GM19099 (cell line): ENCODE data around the gene USP43.

ENCODE experiments used
- POLR2A ChIP-seq: IDR thresholded peaks from 3 replicates; pipeline ENCODE4 v1.6.1; 2011; ENCODE audit warnings: low read depth; ENCODE audit not compliant: insufficient read length; ENCODE audit errors: extremely low read depth

Gene USP43, protein sequence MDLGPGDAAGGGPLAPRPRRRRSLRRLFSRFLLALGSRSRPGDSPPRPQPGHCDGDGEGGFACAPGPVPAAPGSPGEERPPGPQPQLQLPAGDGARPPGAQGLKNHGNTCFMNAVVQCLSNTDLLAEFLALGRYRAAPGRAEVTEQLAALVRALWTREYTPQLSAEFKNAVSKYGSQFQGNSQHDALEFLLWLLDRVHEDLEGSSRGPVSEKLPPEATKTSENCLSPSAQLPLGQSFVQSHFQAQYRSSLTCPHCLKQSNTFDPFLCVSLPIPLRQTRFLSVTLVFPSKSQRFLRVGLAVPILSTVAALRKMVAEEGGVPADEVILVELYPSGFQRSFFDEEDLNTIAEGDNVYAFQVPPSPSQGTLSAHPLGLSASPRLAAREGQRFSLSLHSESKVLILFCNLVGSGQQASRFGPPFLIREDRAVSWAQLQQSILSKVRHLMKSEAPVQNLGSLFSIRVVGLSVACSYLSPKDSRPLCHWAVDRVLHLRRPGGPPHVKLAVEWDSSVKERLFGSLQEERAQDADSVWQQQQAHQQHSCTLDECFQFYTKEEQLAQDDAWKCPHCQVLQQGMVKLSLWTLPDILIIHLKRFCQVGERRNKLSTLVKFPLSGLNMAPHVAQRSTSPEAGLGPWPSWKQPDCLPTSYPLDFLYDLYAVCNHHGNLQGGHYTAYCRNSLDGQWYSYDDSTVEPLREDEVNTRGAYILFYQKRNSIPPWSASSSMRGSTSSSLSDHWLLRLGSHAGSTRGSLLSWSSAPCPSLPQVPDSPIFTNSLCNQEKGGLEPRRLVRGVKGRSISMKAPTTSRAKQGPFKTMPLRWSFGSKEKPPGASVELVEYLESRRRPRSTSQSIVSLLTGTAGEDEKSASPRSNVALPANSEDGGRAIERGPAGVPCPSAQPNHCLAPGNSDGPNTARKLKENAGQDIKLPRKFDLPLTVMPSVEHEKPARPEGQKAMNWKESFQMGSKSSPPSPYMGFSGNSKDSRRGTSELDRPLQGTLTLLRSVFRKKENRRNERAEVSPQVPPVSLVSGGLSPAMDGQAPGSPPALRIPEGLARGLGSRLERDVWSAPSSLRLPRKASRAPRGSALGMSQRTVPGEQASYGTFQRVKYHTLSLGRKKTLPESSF

DNA sequence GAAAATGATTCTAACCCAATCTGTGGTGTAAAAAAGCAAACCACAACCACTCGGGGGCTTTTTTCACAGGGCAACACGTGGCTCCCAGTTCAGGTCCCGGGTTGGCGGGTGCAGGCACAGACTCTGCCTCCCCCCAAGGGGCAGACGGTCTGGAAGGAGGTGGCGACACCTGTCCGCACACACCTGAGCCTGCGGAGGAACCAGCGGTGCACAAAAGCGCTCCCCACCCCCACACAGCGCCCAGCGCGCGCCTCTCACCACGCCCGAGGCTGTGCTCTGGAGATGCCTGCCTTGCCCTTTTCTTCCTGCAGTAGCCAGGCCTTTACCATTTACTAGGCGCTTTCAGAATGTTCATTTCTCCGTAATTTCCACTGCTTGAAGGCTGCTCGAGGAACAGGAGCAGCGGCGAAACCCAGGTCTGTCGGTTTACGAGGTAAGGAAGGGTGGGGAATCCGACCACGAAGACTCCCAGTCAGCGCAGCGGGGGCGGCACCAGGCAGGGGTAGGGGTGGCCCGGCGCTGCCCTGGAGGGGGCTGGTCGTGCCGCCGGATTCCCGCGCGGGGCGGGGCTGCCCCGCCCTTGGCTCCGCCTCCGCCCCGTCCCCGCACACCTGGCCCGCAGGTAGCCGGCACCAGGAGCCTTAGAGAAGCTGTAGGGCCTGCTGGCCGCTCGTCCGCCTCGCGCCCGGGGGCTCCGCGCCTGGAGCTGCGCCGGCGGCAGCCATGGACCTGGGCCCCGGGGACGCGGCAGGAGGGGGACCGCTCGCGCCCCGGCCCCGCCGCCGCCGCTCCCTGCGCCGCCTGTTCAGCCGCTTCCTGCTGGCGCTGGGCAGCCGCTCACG, at the start of gene USP43:
Gene USP43 (plus strand): TSS at position 608 of the 842 bp plus-strand sequence. CDS start 116 bp downstream, at position 724.
- no peak for TF ChIP-seq POLR2A

DNA sequence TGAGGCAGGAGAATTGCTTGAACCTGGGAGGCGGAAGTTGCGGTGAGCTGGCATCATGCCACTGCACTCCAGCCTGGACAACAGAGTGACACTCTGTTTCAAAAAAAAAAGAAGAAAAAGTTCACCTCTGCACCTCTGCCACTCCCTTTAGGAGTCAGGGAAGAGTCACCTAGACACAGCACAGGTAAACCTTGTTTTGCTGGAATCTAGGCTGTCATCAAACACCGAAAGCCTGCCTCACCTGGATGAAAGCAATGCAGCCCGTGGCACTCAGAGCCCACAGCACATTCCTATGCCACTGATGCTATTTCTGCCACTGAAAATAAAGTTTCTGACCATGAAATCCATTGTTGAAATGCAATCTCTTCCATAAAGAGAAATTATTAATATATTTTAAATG, 46.7 kb upstream of the USP43 start:
- no peak for TF ChIP-seq POLR2A

DNA sequence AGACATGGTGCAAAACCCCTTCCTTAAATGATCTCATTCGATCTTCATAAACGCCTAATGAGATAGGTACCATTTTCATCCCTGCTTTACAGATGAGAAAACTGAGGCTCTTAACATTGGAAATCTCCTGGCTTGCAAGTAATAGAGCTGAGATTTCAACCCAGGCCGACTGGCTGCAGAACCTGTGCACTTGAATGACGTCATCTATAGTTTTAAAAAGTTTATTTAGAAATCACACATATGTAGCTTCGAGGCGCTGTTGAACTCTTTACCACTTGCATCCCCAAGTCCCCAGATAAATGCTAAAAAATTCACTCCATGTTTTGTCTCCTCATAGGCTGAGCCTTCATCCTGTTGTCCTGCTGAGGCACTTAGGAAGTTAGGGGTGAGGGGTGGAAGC, 38.9 kb upstream of the USP43 start:
- TF ChIP-seq POLR2A = no peak

DNA sequence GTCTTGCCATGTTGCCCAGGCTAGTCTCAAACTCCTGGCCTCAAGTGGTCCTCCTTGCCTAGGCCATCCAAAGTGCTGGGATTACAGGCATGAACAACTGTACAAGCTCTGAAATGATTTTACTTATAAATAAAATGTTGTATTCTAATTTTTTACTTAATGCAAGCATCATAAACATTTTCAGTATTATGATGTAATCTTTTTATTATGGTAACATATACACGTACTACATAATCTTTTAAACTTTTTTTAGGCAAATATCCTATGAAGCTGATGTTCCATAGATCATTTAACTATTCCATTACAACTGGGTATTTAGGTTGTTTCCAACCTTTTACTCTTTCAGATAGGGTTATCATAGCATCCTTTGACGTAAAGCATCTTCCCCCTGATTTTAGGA, 33.8 kb upstream of the USP43 start:
- TF ChIP-seq POLR2A = no peak

DNA sequence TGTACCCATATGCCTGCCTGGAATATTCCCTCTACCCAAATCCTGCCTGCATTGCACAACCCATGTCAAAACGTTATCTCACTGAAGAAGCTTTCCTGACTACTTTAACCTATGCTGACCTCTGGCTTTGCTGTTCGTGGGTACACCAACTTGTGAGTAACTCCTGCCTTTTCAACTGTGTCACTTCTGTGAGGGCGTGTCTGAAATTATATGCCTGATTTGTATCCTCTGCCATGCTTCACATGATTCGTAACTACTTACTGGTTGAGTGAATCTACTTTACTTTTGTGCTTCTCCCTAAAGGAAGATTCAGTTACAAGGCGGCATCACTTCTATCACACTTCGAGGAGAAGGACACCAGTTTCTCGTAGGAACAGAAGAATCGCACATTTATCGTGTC, 33.3 kb upstream of the USP43 start:
- TF ChIP-seq POLR2A = no peak

DNA sequence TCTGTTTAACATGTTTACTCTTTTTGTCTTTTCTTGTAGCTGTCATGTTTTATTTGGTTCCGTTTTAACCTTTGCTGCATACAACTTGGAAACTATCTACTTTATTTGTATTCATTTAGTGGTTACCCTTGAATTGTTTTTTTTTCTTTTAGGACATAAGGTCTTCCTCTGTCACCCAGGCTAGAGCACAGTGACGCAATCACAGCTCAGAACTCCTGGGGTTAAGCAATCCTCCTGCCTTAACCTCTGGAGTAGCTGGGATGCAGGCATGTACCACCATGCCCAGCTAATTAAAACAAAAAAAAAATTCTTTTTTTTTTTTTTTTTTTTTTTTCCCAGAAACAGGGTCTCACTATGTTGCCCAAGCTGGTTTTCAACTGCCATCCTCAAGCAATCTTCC, 29.8 kb upstream of the USP43 start:
- TF ChIP-seq POLR2A = no peak

DNA sequence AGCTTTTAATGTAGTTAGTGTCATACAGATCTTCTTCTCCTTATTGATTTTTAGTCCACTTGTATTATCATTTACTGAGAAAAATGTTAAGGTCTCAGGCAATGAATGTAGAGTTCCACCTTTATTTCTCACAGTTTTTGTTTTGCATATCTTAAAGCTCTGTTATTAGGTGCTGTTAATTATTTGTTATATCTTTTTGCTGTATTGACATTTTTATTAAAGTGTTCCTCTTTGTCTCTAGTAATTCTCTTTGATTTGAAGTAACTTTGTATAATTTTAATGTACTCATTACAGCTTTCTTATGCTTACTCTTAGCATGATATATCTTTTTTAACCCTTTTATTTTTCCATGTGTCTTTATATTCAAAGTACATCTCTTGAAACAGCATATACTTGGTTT, 22.4 kb upstream of the USP43 start:
- no peak for TF ChIP-seq POLR2A

DNA sequence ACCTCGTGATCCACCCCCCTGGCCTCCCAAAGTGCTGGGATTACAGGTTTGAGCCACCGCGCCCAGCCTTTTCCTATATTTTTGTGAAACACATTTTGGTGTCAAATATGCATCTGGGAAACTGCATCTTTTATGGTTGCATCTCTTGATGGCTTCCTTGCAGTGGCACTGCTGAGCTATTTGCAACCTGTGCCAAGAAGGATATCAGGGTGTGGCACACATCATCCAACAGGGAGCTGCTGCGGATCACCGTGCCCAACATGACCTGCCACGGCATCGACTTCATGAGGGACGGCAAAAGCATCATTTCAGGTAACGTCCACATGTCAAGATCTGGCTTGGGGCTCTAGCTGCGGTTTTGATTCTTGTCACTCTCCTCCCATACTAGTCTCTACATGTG, 16.8 kb upstream of the USP43 start:
- no peak for TF ChIP-seq POLR2A

DNA sequence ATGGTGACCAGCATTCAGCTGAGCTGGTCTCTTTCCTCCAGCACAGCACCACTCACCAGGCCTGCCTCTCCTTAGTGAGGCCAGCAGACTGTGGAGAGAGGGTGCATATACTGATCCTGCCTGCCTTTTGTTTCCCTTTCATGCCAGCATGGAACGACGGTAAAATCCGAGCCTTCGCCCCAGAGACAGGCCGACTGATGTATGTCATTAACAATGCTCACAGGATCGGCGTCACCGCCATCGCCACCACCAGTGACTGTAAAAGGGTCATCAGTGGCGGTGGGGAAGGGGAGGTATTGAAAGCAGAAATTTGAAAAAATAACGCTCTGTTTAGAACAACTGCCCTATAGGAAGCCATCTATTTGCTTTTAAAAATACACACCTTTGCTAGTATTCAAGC, 12.6 kb upstream of the USP43 start:
- TF ChIP-seq POLR2A = no peak

DNA sequence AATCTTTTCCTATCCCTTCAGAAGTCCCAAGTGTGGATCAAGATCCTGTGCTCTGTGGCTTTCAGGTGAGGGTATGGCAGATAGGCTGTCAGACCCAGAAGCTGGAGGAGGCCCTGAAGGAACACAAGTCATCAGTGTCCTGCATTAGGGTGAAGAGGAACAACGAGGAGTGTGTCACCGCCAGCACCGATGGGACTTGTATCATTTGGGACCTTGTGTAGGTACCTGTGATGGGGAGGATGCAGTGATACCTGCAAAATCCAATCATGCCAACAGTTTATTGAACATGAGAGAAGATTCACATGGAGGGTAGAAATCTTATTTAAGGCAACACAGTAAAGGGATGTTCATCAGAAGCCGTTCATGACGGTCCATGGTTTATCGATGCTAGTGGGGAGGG, 10.0 kb upstream of the USP43 start:
- TF ChIP-seq POLR2A = no peak

DNA sequence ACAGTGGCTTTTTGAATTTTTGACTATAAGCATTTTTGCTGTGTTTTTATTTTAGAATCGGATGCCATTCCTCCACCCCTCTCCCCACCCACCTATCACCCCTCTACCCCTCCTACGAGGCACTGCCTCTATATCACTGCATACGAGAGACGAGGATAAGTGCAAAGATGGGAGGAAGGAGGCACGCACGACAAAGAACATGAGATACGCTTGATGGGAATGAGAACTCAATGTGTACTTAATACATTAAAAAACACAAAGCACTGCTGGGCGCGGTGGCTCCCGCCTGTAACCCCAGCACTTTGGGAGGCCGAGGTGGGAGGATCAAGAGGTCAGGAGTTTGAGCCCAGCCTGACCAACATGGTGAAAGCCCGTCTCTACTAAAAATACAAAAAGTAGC, 8.8 kb upstream of the USP43 start:
- no peak for TF ChIP-seq POLR2A

DNA sequence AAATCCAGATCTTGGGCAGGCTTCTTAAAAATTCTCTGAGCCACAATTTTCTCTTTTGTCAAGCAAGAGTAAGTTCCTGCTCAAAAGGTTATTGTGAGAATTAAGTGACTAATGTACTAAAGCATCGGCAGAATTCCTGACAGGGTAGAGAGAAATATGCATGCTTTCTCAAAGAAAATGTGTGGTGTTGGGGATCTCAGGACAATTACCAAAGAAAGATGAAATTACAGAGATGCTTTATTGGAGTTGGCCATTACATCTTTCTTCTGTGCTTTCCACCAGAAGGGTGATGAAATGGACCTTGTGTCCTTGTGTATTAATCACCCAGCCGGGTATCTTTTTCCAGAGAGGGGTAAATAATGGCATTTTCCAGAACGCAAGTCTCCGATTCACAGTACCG, 1.7 kb upstream of the USP43 start:
- TF ChIP-seq POLR2A = no peak

DNA sequence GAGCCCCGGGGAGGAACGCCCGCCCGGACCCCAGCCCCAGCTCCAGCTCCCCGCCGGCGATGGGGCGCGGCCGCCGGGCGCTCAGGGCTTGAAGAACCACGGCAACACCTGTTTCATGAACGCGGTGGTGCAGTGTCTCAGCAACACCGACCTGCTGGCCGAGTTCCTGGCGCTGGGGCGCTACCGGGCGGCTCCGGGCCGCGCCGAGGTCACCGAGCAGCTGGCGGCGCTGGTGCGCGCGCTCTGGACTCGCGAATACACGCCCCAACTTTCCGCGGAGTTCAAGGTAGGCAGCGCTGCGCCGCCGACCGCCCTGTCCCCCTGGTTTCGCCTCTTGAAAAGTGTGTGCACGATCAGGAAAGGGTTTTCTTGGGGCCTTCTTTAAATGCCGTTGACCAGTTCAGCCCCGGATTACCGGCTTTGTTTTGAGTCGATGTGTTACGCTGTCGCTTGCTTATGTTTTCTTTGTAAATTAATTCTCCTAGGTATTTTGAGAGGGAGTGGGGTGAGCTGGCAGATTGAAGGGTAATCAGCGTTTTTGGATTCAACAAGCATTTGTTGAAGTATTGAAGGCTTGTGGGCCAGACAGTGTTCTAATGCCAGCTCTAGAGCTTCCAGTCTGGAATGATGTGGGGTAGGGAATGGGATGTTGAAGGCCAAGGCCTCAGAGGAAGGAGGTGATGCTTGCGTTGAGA, 681 bp downstream of the USP43 start:
- TF ChIP-seq POLR2A = no peak

DNA sequence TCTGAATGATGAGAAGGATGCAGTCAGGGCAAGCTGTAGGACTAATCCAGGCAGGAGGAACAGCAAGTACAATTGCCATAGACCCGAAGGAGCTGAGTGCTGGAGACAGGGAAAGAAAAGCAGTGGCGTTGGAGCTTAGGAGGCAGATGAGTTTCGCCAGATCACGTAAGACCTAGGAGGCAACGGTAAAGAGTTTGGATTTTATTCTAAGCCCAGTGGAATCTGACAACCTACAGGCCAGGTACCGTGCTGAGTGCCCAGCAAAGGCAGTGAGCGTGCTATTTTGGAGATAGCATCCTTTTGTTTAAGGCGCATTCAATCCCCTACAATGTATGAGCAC, 1.2 kb downstream of the USP43 start:
- no peak for TF ChIP-seq POLR2A
